Hematopoietic multipotent progenitor cell treated with erythropoietin and hydrocortisone succinate and interleukin-3 and kit ligand, for 17 days (in vitro differentiated cells): ENCODE measurements around the gene ASB11.
A peak's percentile ranks its signal among the peaks of the same experiment; 100 is the strongest.
"Not testable (repeated sequence)": the region's sequence is repeated elsewhere in the genome, so short reads cannot be mapped to it uniquely, and the experiment has no call there.

ENCODE experiments used
- DNase-seq: peaks from one replicate; pipeline ENCODE4 v3.0.0-alpha.2; 2015; ENCODE audit warnings: low spot score

Gene ASB11

GRCh38 chrX:15305899-15306298, 9.5 kb downstream of the ASB11 start:
- DNase-seq = not testable (repeated sequence)

- no peak for DNase-seq
These were observed 13.5 kb downstream of the ASB11 start for GRCh38 chrX:15301924-15302323.

- DNase-seq = peak; percentile 8
These were observed 15.2 kb downstream of the ASB11 start for GRCh38 chrX:15299941-15300851.

- DNase-seq = no peak
These were observed 16.7 kb downstream of the ASB11 start for GRCh38 chrX:15298780-15299179.

GRCh38 chrX:15298201-15298600, 17.2 kb downstream of the ASB11 start:
- DNase-seq = no peak

GRCh38 chrX:15293451-15293850, 22.0 kb downstream of the ASB11 start:
- no peak for DNase-seq

- DNase-seq = no peak
These were observed 22.6 kb downstream of the ASB11 start for GRCh38 chrX:15292861-15293260.

- DNase-seq = no peak
These were observed 37.8 kb downstream of the ASB11 start for GRCh38 chrX:15277604-15278003.

GRCh38 chrX:15274946-15275345, 40.5 kb downstream of the ASB11 start:
- DNase-seq = no peak

- DNase-seq = not testable (repeated sequence)
These were observed 42.2 kb downstream of the ASB11 start for GRCh38 chrX:15273275-15273674.

GRCh38 chrX:15271757-15272156, 43.7 kb downstream of the ASB11 start:
- no peak for DNase-seq

- DNase-seq = no peak
These were observed 45.6 kb downstream of the ASB11 start, which contains the start of gene ASB9 for GRCh38 chrX:15269618-15270521. ASB9 (minus strand) TSS chrX:15270083; CDS start chrX:15269874, 209 bp downstream.

- DNase-seq = no peak
These were observed 46.3 kb downstream of the ASB11 start for GRCh38 chrX:15269120-15269519.

GRCh38 chrX:15254852-15255251, 60.6 kb downstream of the ASB11 start:
- DNase-seq = no peak

- DNase-seq = no peak
These were observed 69.5 kb downstream of the ASB11 start for GRCh38 chrX:15245896-15246295.

- DNase-seq = no peak
These were observed 71.0 kb downstream of the ASB11 start for GRCh38 chrX:15244421-15244820.

GRCh38 chrX:15242899-15243555, 72.4 kb downstream of the ASB11 start:
- no peak for DNase-seq

- DNase-seq = no peak
These were observed 74.1 kb downstream of the ASB11 start for GRCh38 chrX:15241301-15241700.

GRCh38 chrX:15240414-15240813, 75.0 kb downstream of the ASB11 start:
- DNase-seq = no peak

- DNase-seq = no peak
These were observed 79.3 kb downstream of the ASB11 start for GRCh38 chrX:15236146-15236545.

- DNase-seq = no peak
These were observed 80.4 kb downstream of the ASB11 start for GRCh38 chrX:15235001-15235400.

- DNase-seq = no peak
These were observed 81.9 kb downstream of the ASB11 start for GRCh38 chrX:15233416-15234015.
